ENCODE measurements around the gene CRHR1.
"Not testable (repeated sequence)": the region's sequence is repeated elsewhere in the genome, so short reads cannot be mapped to it uniquely, and the experiment has no call there.

The CRHR1 gene

DNA sequence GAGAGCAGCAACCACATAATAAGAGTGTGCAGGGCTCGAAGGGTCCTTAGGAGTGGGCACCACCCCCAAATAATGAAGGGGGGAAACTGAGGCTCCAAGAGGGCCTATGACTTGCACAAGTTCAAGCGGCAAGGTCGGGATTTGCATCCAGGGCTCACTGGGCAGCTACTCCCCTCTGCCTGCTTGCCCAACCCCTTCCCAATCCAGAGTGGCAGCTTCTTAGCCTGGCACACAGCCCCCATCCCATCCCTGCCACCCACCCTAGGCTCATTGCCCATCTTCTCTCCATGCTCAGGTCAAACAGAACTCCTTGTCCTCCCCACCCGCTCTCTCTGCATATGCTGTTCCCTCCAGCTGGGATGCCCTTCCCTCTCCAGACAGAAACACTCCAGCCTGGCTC is 63.0 kb downstream of the CRHR1 start:
- DNase-seq, result no peak

- no peak for DNase-seq
These were observed 63.6 kb downstream of the CRHR1 start for GRCh38 chr17:45847747-45848146.

- DNase-seq, result no peak
These were observed 64.3 kb downstream of the CRHR1 start for GRCh38 chr17:45848405-45848804.

- DNase-seq, result no peak
These were observed 64.9 kb downstream of the CRHR1 start for GRCh38 chr17:45848868-45849535.

GRCh38 chr17:45849536-45849990 is 65.4 kb downstream of the CRHR1 start:
- DNase-seq, result no peak

GRCh38 chr17:45850011-45850410 is 65.9 kb downstream of the CRHR1 start:
- DNase-seq, result no peak

- no peak for DNase-seq
These were observed 66.3 kb downstream of the CRHR1 start for GRCh38 chr17:45850468-45850867.

DNA sequence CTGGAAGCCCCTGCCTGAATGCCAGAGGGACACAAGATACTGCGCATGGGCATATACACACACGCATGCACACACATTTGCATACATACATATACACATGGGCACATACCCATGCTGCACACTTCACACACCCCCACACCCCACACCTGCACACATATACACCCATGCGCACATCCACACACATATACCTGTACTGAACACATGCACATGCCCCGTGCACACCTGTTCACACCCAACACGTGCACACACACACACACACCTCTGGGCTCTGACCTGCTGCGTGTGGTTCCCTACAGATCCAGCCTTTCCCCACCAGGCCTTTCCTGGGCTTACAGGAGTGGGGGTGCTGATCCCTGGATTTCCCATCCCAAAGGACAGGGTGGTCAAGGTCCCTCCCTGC is 66.9 kb downstream of the CRHR1 start:
- no peak for DNase-seq

DNA sequence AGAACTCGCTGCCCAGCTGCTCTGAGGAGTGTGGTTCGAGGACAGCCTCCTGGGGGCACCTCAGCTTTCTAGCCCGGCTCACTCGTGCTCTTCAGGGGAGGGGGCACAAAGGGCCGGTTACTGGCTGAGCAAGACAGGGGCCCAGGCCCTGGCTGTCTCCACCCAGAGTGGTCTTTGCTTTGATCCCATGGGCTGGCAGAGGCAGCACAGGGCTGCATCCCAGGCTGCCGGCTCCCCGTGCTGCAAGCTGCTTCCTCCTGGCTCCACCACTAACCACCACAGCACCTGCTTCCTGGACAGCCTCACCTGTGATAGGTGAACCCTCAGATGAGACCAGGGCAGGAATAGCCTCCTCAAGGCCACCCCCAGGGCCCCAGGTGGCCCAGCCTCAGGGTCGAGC is 67.3 kb downstream of the CRHR1 start:
- no peak for DNase-seq

GRCh38 chr17:45851873-45852272 is 67.8 kb downstream of the CRHR1 start:
- DNase-seq, result no peak

- DNase-seq, result peak; percentile 62
These were observed 68.6 kb downstream of the CRHR1 start for GRCh38 chr17:45852535-45853297.

- no peak for DNase-seq
These were observed 70.1 kb downstream of the CRHR1 start for GRCh38 chr17:45854209-45854608.

DNA sequence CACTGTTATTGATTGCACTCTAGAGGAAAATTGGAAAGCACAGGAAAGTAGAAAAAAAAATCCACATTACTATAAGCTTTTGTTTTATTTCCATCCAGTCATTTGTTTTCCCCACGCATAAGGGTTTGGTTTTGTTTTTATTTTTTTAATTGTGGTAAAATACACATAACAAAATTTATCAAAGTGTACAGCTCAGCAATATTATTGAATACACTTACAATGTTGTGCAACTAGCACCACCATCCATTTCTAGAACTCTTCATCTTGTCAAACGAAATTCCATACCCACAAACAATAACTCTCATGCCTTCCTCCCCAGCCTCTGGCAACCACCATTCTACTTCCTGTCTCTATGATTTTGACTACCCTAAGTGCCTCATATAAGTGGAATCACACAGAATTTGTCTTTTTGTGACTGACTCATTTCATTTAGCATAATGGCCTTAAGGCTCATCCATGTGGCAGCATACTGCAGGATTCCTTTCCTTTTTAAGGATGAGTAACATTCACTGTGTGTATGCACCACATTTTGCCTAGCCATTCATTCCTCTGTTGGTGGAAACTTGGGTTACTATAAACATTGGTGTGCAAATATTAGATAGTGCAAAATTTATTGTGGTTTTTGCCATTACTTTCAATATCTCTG is 71.7 kb downstream of the CRHR1 start:
- DNase-seq, result no peak

GRCh38 chr17:45857977-45858708 is 74.0 kb downstream of the CRHR1 start:
- peak; percentile 61 for DNase-seq

GRCh38 chr17:45861165-45861564 is 77.0 kb downstream of the CRHR1 start:
- no peak for DNase-seq

DNA sequence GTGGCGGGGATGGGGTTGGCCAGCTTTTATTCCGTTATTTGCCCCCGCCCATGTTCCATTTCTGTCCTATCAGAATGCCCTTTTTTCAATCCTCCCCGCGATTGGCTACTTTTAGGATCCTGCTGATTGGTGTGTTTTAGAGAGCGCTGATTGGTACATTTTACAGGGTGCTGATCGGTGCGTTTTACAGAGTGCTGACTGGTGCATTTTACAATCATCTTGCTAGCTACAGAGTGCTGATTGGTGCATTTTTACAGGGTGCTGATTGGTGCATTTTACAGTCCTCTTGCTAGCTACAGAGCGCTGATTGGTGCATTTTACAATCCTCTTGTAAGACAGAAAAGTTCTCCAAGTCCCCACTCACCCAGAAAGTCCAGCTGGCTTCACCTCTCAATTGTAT is 78.0 kb downstream of the CRHR1 start:
- not testable (repeated sequence) for DNase-seq

DNA sequence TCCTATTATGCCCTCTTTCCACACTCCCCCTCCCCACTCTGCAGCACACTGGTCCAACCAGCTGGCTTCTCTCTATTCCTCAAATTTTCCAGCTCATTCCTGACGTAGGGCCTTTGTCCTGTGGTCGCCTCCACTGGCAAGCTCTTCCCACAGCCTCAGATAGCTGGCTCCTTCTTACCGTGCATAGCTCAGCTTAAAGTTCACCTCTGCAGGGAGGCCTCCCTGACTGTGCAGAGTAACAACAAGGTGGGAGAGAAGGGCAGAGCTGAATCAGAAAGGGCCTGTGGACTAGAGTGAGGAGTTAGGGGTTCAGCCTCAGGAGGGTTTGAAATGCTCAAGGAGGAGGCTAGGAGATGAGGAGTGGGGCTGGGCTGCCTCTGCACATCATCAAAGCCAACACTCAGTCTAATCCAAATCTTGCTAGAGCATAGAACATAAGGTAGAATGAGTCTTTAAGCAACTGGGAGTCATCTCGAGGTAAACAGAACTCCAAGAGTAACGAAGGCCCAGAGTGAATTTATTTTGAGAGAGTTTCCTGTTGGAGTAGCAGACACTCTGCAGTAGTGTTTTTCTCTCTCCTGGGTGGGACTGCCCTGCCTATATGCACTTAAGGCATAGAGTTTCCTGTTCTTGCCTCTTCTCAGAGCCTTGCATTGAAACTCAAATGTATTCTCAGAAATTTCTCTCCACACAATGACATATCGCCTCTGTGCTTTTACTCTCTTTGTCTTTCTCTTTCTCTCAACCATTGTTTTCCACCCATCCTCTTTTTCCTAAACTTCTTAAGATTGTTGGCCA is 79.9 kb downstream of the CRHR1 start:
- DNase-seq, result no peak

- DNase-seq, result no peak
These were observed 83.1 kb downstream of the CRHR1 start for GRCh38 chr17:45867171-45867570.

- DNase-seq, result no peak
These were observed 83.6 kb downstream of the CRHR1 start for GRCh38 chr17:45867702-45868101.

DNA sequence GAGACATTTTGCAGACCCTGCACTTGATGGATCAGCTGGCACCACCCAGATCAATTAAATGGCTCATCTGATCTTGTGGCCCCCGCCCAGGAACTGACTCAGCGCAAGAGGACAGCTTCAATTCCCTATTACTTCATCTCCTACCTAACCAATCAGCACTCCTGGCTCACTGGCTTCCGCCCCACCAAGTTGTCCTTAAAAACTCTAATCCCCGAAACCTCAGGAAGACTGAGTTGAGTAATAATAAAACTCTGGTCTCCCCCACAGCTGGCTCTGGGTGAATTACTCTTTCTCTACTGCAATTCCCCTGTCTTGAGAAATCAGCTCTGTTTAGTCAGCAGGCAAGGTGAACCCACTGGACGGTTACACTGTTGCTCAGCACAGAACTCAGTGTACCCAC is 84.2 kb downstream of the CRHR1 start:
- DNase-seq, result no peak

GRCh38 chr17:45869676-45870341 is 85.7 kb downstream of the CRHR1 start:
- no peak for DNase-seq
